ENCODE data around the gene ATP6AP2.

ATP6AP2 gene

GRCh38 chrX:40646489-40647306, 65.9 kb downstream of the ATP6AP2 start:
- peak; percentile 44 for DNase-seq

DNA sequence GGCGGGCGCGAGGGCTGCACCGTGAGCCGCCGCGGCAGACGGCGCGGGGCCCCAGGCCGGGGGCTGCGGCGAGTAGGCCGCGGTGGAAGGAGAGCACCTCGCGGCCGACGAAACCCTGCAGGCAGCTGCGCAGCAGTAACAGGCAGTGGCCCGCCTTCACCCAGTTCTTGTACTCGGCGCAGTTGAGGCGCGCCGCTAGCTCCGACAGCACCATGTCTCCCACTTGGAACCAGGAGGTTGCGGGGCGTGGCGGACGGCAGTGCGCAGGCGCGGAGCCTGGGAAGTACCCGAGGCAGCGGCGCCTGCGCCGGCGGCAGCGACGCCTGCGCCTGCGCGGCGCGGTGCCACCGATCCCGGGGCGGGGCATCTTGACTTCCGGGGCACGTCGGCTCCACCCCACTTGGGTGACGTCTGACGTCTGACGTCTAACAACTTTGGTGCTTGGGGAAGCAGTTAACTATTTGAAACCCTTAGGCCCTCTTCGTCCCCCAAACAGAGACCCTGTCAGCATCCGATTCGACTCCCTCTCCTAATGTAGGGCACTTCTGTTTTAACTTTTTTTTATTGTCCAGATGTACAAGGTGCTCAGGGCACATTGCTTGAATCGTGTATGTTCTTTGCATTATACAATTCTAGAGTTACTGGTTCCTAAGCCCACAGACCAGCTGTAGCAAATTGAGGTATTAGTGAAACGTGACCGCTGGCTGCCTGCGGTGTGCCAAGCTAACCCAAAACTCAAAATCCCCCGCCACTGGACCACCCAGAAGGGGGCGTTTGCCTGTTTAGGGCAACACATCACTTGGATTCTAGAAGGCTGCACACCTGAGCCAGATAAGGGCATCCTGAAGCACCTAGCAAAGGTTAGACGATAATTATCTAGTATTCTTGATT, 66.8 kb downstream of the ATP6AP2 start, which contains the start of gene CXorf38:
CXorf38 (minus strand) TSS at position 255 of the 891 bp plus-strand sequence; CDS start at position 214, 41 bp downstream.
- peak; percentile 95 for DNase-seq

DNA sequence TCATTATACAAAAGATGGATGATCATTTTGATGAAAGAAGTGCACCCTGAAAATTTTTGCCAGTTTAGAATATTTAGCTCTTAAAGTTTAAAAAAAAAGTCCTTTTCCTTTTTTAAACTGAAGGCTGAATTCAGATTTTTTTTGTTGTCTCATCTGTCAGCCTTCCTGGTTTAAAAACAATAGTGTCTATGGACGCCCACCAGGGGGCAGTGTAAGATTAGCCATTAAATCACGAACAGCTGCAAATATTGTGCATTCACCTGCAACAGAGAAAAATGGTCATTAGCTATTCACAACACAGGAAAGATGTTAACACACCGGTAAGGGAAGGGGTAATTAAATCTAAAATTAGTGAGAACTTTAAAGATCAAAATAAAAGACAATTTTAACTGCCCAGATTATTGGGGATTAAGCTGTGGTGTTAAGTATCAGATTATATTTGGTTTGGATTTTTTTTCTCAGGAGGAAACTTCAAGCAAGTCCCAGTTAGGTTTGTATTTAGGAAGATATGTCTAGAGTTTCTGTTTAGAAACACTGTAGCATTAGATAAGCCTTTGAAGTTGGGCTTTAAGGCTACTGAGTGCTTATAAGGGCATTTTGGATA, 71.0 kb downstream of the ATP6AP2 start:
- peak; percentile 63 for DNase-seq

DNA sequence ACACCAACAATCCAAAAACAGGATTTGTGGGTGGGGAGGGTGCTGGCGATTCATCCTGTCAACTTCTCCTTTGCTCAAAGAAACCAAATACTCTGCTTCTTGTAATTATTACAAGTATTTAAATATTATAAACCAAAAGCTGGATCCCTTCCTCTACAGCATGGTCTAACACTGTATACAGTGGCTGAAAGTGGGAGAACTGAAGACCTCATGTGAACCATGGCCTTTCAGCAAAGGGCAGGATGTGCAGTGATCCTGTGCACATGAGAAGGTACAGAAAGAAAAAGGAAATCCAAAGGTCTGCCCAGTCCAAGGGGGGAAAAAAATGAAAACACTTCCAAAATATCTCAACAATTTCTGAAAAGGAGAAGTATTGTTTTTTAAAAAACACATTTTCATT, 71.9 kb downstream of the ATP6AP2 start:
- no peak for DNase-seq

DNA sequence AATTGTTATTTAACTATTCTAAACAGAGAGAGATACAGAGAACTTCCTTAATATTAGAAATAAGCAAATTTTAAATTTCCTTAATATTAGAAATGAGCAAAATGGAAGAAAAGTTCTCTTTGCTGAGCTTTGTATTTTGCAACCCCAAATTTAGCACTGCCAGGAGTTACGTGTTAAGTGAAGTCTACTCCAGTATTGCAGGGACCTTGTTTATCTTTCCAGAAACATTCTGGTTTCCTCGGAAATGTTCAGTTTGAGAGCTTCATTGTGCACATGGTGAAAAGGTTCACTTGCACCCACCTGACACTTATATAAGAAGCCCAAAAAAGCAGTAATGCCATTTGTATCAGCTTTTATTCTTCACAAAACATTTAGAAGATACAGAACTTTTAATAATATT, 72.8 kb downstream of the ATP6AP2 start:
- DNase-seq = no peak
